ENCODE results near the gene OS9.

The OS9 gene

DNA sequence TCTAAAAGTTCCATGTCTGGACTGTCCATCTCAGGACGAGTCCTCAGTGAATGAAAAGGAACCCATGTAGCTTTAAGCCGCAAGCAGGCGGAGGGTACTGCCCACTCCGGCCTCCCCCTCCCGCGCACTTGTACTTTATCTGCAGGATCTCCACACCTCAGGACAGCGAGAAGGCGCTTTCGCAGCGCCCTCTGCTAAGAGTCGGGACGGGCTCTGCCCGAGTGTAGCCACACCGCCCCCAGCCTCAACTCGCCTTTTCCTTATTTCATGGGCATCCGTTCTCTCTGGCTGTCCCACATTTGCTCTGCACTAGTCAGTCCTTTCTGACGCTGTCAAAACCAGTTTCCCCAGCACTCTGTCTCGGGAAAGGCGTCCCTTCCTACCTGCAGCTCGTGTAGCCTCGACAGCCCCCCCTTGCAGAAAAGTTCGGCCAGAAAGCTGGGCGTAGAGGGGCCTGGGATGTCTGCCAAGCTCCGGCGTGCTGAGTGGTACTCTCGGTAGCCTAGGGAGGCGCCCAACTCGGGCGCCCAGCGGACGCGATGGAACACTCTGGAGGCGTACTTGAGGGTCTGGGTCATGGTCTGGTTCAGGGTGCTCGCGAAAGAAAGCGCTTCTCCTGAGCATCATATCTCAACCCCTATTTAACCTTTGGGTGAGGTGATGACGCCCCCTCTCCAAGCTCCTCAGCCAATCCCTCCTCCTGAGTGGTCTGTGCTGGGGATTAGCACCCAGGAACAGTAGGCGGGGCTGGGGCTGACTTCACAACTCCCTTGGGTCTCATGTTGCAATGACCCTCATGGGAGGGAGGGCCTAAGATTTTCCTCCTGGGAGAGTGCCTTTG, 72.8 kb downstream of the OS9 start, which contains the start of gene CYP27B1:
Gene CYP27B1, minus strand, starts transcription at position 615 of the 841 bp plus-strand sequence. Its CDS starts 37 bp downstream, at position 578.
- H3K36me3 ChIP-seq (ENCODE audit: insufficient read depth, low read length), result peaks cover 5% of the 10 kb centered on the region
- peak within 1 kb of the TSS; percentile 15 to 43 for H3K4me3 ChIP-seq (ENCODE audit: low read depth in 1 of 2, low read length in 2 of 2)
- H3K27ac ChIP-seq (ENCODE audit: low read depth, low read length), result no peak within 1 kb of the TSS
- peaks cover 40% of the 10 kb centered on the region in 2 donors for H3K27me3 ChIP-seq (ENCODE audit: control insufficient read depth in 1 of 2, insufficient read depth in 2 of 2, low read length in 2 of 2)
- no peaks in the 10 kb centered on the region for H3K9me3 ChIP-seq (ENCODE audit: low read length)
- peaks cover 29% of the 10 kb centered on the region for H3K4me1 ChIP-seq (ENCODE audit: insufficient read depth, low read length)
- H3K9ac ChIP-seq (ENCODE audit: low read length), result no peak within 1 kb of the TSS

DNA sequence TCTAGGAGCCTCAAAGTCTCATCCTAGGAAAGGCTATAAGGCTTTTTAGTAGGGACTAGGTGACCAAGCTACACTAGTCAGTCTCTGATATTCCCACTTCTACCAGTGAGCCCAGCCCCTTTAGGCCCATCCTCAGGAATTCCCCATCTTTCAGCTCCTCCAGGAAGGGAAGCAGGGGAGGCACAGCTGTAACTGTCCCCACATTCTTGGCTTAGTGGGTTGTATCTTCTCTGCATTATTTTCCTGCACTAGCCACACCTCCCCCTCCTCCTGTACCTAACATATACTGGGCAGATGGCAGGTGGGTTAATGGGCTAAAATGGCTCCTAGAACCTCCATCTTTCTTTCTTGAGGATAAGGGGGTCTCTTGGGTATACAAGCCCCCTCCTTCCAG, 73.4 kb downstream of the OS9 start:
- H3K36me3 ChIP-seq (ENCODE audit: insufficient read depth, low read length), result peaks cover 5% of the 10 kb centered on the region
- no peak overlapping the region for H3K9ac ChIP-seq (ENCODE audit: low read length)
- H3K9me3 ChIP-seq (ENCODE audit: low read length), result no peaks in the 10 kb centered on the region
- no peak overlapping the region for H3K27ac ChIP-seq (ENCODE audit: low read depth, low read length)
- peaks cover 29% of the 10 kb centered on the region for H3K4me1 ChIP-seq (ENCODE audit: insufficient read depth, low read length)
- H3K27me3 ChIP-seq (ENCODE audit: control insufficient read depth in 1 of 2, insufficient read depth in 2 of 2, low read length in 2 of 2), result peaks cover 38 to 39% of the 10 kb centered on the region in 2 donors
- no peak overlapping the region for H3K4me3 ChIP-seq (ENCODE audit: low read depth in 1 of 2, low read length in 2 of 2)

DNA sequence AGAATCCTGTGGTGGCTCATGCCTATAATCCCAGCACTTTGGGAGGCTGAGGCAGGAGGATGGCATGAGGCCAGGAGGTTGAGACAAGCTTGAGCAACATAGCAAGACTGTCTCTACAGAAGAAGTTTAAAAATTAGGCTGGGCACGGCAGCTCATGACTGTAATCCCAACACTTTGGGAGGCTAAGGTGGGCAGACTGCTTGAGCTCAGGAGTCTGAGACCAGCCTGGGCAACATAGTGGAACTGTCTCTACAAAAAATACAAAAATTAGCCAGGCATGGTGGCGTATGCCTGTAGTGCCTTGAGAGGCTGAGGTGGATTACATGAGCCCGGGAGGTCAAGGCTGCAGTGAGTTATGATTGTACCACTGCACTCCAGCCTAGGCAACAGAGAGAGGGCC, 73.9 kb downstream of the OS9 start:
- Histone ChIP-seq H3K4me3 (ENCODE audit: low read depth in 1 of 2, low read length in 2 of 2) (no peak overlapping the region), H3K4me1 (ENCODE audit: insufficient read depth, low read length) (peaks cover 29% of the 10 kb centered on the region), H3K36me3 (ENCODE audit: insufficient read depth, low read length) (peaks cover 5% of the 10 kb centered on the region), H3K27me3 (ENCODE audit: control insufficient read depth in 1 of 2, insufficient read depth in 2 of 2, low read length in 2 of 2) (peaks cover 33 to 34% of the 10 kb centered on the region in 2 donors), H3K27ac (ENCODE audit: low read depth, low read length) (no peak overlapping the region), H3K9ac (ENCODE audit: low read length) (no peak overlapping the region), H3K9me3 (ENCODE audit: low read length) (no peaks in the 10 kb centered on the region)

DNA sequence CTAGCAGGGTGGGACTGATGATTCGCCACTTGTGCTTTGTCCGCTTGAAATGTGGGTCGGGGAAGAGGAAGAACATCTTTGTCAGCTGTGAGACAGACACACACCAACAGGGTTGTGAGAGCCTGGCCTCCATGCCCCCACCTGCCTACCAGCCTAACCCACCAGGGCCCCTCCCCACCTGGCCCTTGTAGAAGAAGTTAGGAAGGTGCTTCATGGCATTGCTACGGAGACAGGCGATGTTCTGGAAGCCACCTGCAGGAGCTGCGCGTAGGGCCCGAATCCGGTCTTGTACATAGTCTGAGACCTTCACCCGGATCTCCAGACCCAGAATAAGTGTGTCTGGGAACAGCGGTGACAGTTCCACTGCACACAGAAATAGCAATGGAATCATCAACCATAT, 75.7 kb downstream of the OS9 start:
- Histone ChIP-seq H3K9me3 (ENCODE audit: low read length) (no peaks in the 10 kb centered on the region), H3K27me3 (ENCODE audit: control insufficient read depth in 1 of 2, insufficient read depth in 2 of 2, low read length in 2 of 2) (peaks cover 16 to 17% of the 10 kb centered on the region in 2 donors), H3K9ac (ENCODE audit: low read length) (no peak overlapping the region), H3K4me3 (ENCODE audit: low read depth in 1 of 2, low read length in 2 of 2) (no peak overlapping the region), H3K27ac (ENCODE audit: low read depth, low read length) (no peak overlapping the region), H3K36me3 (ENCODE audit: insufficient read depth, low read length) (peaks cover 5% of the 10 kb centered on the region), H3K4me1 (ENCODE audit: insufficient read depth, low read length) (peaks cover 31% of the 10 kb centered on the region)

DNA sequence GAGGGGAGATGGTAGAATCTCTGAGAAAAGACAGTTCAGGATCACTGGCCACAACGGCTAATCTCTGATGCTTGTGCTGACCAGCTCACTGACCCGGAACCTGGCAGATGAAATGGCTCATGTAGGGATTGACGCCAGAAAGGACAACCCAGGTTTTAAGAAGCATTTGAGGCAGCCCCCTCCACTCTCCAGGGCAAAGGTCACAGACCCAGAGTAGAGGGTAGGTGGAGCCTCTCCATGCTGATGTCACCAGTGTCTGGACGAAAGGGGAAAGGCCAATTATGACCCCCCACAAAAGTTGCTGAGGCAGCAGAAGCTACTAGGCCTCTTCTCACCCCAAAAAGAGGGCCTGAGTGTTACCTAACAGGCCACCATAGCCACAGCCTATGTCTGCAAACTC, 76.8 kb downstream of the OS9 start:
- no peak overlapping the region for H3K4me3 ChIP-seq (ENCODE audit: low read depth in 1 of 2, low read length in 2 of 2)
- no peaks in the 10 kb centered on the region for H3K9me3 ChIP-seq (ENCODE audit: low read length)
- H3K27ac ChIP-seq (ENCODE audit: low read depth, low read length), result no peak overlapping the region
- peaks cover 5% of the 10 kb centered on the region for H3K36me3 ChIP-seq (ENCODE audit: insufficient read depth, low read length)
- peaks cover 19% of the 10 kb centered on the region for H3K4me1 ChIP-seq (ENCODE audit: insufficient read depth, low read length)
- H3K27me3 ChIP-seq (ENCODE audit: control insufficient read depth in 1 of 2, insufficient read depth in 2 of 2, low read length in 2 of 2), result peaks cover 4 to 6% of the 10 kb centered on the region in 2 donors
- no peak overlapping the region for H3K9ac ChIP-seq (ENCODE audit: low read length)
